ENCODE results near the gene KIF17. TPM values are rescaled to one million over a fixed set of nuclear protein-coding genes. Genes with fewer than 3 reads are reported as not detected.
A peak's percentile ranks its signal among the peaks of the same experiment; 100 is the strongest.

Gene KIF17
- total RNA-seq, 3 donors from 2014 or later (not counting 1 experiment from before 2014, with no cell fraction given) = not detected

DNA sequence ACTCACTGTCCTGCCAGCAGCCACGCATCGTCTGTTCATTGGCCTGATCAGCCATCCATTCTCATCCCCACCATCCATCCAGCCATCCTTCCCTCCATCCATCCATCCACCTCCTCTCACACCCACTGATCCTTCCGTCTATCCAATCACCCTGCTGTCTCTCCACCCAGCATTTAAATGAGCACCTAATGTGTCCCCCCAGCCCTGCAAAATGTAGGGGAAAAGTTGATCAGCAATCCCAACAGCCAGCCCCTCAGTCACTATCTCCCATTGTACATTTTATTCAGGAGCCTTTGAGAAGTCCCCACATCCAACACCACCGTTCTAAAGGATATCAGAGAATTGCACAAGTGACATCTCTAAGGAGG, 45.6 kb downstream of the KIF17 start:
- intact Hi-C loops (cut with micrococcal nuclease) = no loop called here
- no peak overlapping the region for H3K27ac Mint-ChIP-seq

DNA sequence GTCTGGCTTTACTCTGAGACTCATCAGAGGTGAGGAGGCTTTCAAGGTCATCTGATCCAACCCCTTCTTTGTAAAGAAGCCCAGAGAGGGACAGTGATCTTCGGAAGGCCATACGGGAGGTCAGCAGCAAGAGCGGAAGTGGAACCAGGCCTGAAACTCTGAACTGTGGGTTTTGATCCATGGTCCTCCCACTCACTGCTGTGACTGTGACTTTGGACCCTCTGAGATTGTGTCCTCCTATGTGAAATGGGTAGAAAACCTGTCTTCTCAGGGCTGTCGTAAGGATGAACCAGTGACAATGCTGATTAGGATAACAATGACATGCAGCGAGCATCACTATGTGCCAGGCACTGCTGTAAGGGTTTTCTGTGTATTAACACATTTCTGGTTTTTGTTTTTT, 46.9 kb downstream of the KIF17 start:
- Mint-ChIP-seq H3K27me3 (ENCODE audit: low read depth in 2 of 2) (peaks cover 0 to 9% of the 10 kb centered on the region in 2 donors), H3K9me3 (no peaks in the 10 kb centered on the region), H3K4me1 (peaks cover 0 to 5% of the 10 kb centered on the region in 2 donors), H3K27ac (no peak overlapping the region), H3K4me3 (no peak overlapping the region), H3K36me3 (no peaks in the 10 kb centered on the region)
- intact Hi-C loops (cut with micrococcal nuclease) = no loop called here
- 96% methylated on average over 5 of the region's 5 CpGs for WGBS (ENCODE audit: insufficient coverage)
- Histone ChIP-seq H3K36me3 (ENCODE audit: control insufficient read depth, insufficient read depth, low read length) (no peaks in the 10 kb centered on the region), H3K27me3 (ENCODE audit: control insufficient read depth, insufficient read depth, low read length) (no peaks in the 10 kb centered on the region), H3K27ac (ENCODE audit: low read length) (no peak overlapping the region), H3K4me1 (ENCODE audit: control insufficient read depth, insufficient read depth, low read length) (no peaks in the 10 kb centered on the region), H3K9me3 (ENCODE audit: control insufficient read depth, insufficient read depth, low read length) (no peaks in the 10 kb centered on the region), H3K4me3 (ENCODE audit: low read length) (no peak overlapping the region)
- ATAC-seq = no peak
- DNase-seq = no peak
- TF ChIP-seq, protein P1, sequence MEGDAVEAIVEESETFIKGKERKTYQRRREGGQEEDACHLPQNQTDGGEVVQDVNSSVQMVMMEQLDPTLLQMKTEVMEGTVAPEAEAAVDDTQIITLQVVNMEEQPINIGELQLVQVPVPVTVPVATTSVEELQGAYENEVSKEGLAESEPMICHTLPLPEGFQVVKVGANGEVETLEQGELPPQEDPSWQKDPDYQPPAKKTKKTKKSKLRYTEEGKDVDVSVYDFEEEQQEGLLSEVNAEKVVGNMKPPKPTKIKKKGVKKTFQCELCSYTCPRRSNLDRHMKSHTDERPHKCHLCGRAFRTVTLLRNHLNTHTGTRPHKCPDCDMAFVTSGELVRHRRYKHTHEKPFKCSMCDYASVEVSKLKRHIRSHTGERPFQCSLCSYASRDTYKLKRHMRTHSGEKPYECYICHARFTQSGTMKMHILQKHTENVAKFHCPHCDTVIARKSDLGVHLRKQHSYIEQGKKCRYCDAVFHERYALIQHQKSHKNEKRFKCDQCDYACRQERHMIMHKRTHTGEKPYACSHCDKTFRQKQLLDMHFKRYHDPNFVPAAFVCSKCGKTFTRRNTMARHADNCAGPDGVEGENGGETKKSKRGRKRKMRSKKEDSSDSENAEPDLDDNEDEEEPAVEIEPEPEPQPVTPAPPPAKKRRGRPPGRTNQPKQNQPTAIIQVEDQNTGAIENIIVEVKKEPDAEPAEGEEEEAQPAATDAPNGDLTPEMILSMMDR (IDR thresholded peaks at IDR 0.05) = no peak

More for the DNA sequence above, 45.6 kb downstream of the KIF17 start:
- no peak for ATAC-seq
- H3K9me3 ChIP-seq (ENCODE audit: control insufficient read depth, insufficient read depth, low read length) = no peaks in the 10 kb centered on the region
- no peak overlapping the region for H3K27ac ChIP-seq (ENCODE audit: low read length)
- H3K36me3 ChIP-seq (ENCODE audit: control insufficient read depth, insufficient read depth, low read length) = no peaks in the 10 kb centered on the region
- no peaks in the 10 kb centered on the region for H3K4me1 ChIP-seq (ENCODE audit: control insufficient read depth, insufficient read depth, low read length)
- Mint-ChIP-seq H3K27me3 (ENCODE audit: low read depth in 2 of 2) (peaks cover 0 to 9% of the 10 kb centered on the region in 2 donors), H3K4me1 (no peaks in the 10 kb centered on the region), H3K36me3 (no peaks in the 10 kb centered on the region), H3K9me3 (no peaks in the 10 kb centered on the region), H3K4me3 (no peak overlapping the region)
- TF ChIP-seq, protein P1 (IDR thresholded peaks at IDR 0.05) = no peak
- no peak for DNase-seq
- no peak overlapping the region for H3K4me3 ChIP-seq (ENCODE audit: low read length)
- H3K27me3 ChIP-seq (ENCODE audit: control insufficient read depth, insufficient read depth, low read length) = no peaks in the 10 kb centered on the region
- 93% methylated on average over 4 of the region's 4 CpGs for WGBS (ENCODE audit: insufficient coverage)

DNA sequence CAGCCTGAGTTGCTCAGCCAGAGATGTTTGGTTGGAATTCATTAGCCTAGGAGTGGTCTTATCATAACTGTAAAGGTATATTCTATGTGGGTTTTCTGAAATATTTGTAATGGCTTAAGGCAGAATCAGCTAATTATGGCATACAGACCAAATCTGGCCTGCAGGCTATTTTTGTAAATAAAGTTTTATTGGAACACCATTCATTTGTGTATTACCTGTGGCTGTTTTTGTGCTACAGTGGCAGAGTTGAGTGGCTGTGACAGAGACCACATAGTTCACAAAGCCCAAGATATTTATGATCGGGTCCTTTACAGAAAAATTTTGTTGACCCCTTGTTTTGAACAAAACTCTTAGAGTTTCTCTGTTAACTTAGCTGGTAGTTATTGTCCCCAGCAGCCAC, 49.2 kb downstream of the KIF17 start:
- 86% methylated on average over 1 of the region's 1 CpG for WGBS (ENCODE audit: insufficient coverage)
- H3K4me3 ChIP-seq (ENCODE audit: low read length) = no peak overlapping the region
- H3K9me3 Mint-ChIP-seq = no peaks in the 10 kb centered on the region
- H3K36me3 Mint-ChIP-seq = no peaks in the 10 kb centered on the region
- H3K27ac Mint-ChIP-seq = no peak overlapping the region
- H3K27me3 Mint-ChIP-seq (ENCODE audit: low read depth in 2 of 2) = peaks cover 0 to 7% of the 10 kb centered on the region in 2 donors
- H3K9me3 ChIP-seq (ENCODE audit: control insufficient read depth, insufficient read depth, low read length) = no peaks in the 10 kb centered on the region
- ATAC-seq (no peak), DNase-seq (no peak)
- H3K4me3 Mint-ChIP-seq = no peak overlapping the region
- H3K36me3 ChIP-seq (ENCODE audit: control insufficient read depth, insufficient read depth, low read length) = no peaks in the 10 kb centered on the region
- peaks cover 0 to 5% of the 10 kb centered on the region in 2 donors for H3K4me1 Mint-ChIP-seq
- H3K4me1 ChIP-seq (ENCODE audit: control insufficient read depth, insufficient read depth, low read length) = no peaks in the 10 kb centered on the region
- intact Hi-C loops (cut with micrococcal nuclease) = no loop called here
- H3K27me3 ChIP-seq (ENCODE audit: control insufficient read depth, insufficient read depth, low read length) = no peaks in the 10 kb centered on the region
- no peak overlapping the region for H3K27ac ChIP-seq (ENCODE audit: low read length)
- TF ChIP-seq, protein P1 (IDR thresholded peaks at IDR 0.05) = no peak

DNA sequence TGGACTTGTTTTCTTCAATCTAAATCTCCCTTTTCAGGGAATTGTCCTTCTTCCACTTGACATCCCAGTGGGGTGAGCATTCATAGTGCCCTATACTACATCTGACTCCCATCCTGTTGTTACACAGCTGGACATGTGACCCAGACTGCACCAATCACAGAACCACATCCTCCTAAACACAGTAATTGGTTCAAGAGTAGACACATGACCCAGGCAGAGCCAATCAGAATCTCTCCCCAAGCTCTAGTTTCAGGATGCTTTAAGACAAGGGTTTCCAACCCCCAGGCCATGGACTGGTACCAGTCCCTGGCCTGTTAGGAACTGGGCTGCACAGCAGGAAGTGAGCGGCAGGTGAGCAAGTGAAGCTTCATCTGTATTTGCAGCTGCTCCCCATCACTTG, 51.0 kb downstream of the KIF17 start:
- 100% methylated on average over 1 of the region's 1 CpG for WGBS (ENCODE audit: insufficient coverage)
- Histone ChIP-seq H3K4me1 (ENCODE audit: control insufficient read depth, insufficient read depth, low read length) (peaks cover 9% of the 10 kb centered on the region), H3K4me3 (ENCODE audit: low read length) (no peak overlapping the region), H3K36me3 (ENCODE audit: control insufficient read depth, insufficient read depth, low read length) (no peaks in the 10 kb centered on the region), H3K27me3 (ENCODE audit: control insufficient read depth, insufficient read depth, low read length) (no peaks in the 10 kb centered on the region), H3K9me3 (ENCODE audit: control insufficient read depth, insufficient read depth, low read length) (no peaks in the 10 kb centered on the region), H3K27ac (ENCODE audit: low read length) (no peak overlapping the region)
- ATAC-seq = peak in 2 of 3 donors; percentile 29 to 63
- TF ChIP-seq, protein P1 (IDR thresholded peaks at IDR 0.05) = no peak
- no peaks in the 10 kb centered on the region for H3K36me3 Mint-ChIP-seq
- H3K9me3 Mint-ChIP-seq = no peaks in the 10 kb centered on the region
- intact Hi-C loops (cut with micrococcal nuclease) = no loop called here
- DNase-seq = peak in 1 of 2 donors; percentile 25
- H3K27me3 Mint-ChIP-seq (ENCODE audit: low read depth in 2 of 2) = no peaks in the 10 kb centered on the region
- no peak overlapping the region for H3K27ac Mint-ChIP-seq
- H3K4me1 Mint-ChIP-seq = peaks cover 12 to 17% of the 10 kb centered on the region in 2 donors
- H3K4me3 Mint-ChIP-seq = no peak overlapping the region

All from natural killer cell (primary cell).